Upper lobe of left lung (tissue), 6 donors: ENCODE measurements around the gene IL37. TPM values are rescaled to one million over a fixed set of nuclear protein-coding genes. Genes with fewer than 3 reads are reported as not detected.
"Not testable (repeated sequence)": the region's sequence is repeated elsewhere in the genome, so short reads cannot be mapped to it uniquely, and the experiment has no call there.

Experiments used
- ATAC-seq, 2 donors: fragments of 200-7000 bp; cut with Tn5 transposase; one replicate each; pipeline ENCODE4 v1.9.1; 2022; ENCODE audit warnings: mild to moderate bottlenecking in 2 of 2, moderate library complexity in 2 of 2; ENCODE audit not compliant: low FRiP score in 2 of 2
- DNase-seq, 2 donors: peaks; one replicate each; pipeline ENCODE4 v3.0.0-alpha.2; 2019 to 2020
- H3K27ac ChIP-seq, 4 donors: fragments of 200-600 bp; sonication (generic); one replicate each; pipeline ENCODE4 v1.5.1; 2016 to 2019
- H3K27me3 ChIP-seq, 4 donors: fragments of 200-600 bp; sonication (generic); one replicate each; pipeline ENCODE4 v1.5.1; 2017 to 2019
- H3K36me3 ChIP-seq, 4 donors: fragments of 200-600 bp; sonication (generic); one replicate each; pipeline ENCODE4 v1.5.1; 2016 to 2019
- H3K4me1 ChIP-seq, 4 donors: fragments of 200-600 bp; sonication (generic); one replicate each; pipeline ENCODE4 v1.5.1; 2018 to 2019
- H3K4me3 ChIP-seq, 4 donors: fragments of 200-600 bp; sonication (generic); one replicate each; pipeline ENCODE4 v1.5.1; 2017 to 2019; ENCODE audit warnings: mild to moderate bottlenecking in 2 of 4, moderate library complexity in 1 of 4
- H3K9me3 ChIP-seq, 4 donors: fragments of 200-600 bp; sonication (generic); one replicate each; pipeline ENCODE4 v1.5.1; 2018 to 2019
- CTCF ChIP-seq, 6 experiments: fragments of 450-650 bp in 4 of 6; fragments of 200-600 bp in 2 of 6; sonication (generic) in 2 of 6; IDR thresholded peaks; one replicate each; pipeline ENCODE4 v1.5.1; 2016 to 2019; ENCODE audit warnings: antibody characterized with exemption in 6 of 6
- EP300 ChIP-seq, 4 donors: sonication (generic); formaldehyde crosslinking; IDR thresholded peaks; one replicate each; pipeline ENCODE4 v1.5.1; 2017; ENCODE audit warnings: antibody characterized with exemption in 4 of 4, control low read depth in 2 of 4
- POLR2A ChIP-seq, 4 donors: fragments of 450-650 bp; IDR thresholded peaks; one replicate each; pipeline ENCODE4 v1.5.1; 2016 to 2017; ENCODE audit warnings: antibody characterized with exemption in 4 of 4, mild to moderate bottlenecking in 2 of 4
- POLR2AphosphoS5 ChIP-seq, 2 donors: sonication (generic); formaldehyde crosslinking; IDR thresholded peaks; one replicate each; pipeline ENCODE4 v1.5.1; 2017; ENCODE audit warnings: antibody characterized with exemption in 2 of 2
- WGBS, 2 donors: methylation state at CpG; one replicate each; pipeline ENCODE4 v1.1.5; 2017 to 2018; 5-methylcytosine and 5-hydroxymethylcytosine counted together
- total RNA-seq, 6 donors: library from RNA; depleted of rRNA in 4 of 6; stranded (reverse); fragments of >200 nt in 4 of 6; gene quantifications; one replicate each; pipeline versions ENCODE4 v1.1.0 to v1.2.1, GENCODE V29; 2016 to 2021
- donor health status: DM: no; HTN: no; CAD: no; lungs with moderate emphysema.
- donor health status: DM: no; HTN: yes; CAD: no; lungs with severe emphysema.

The IL37 gene
- total RNA-seq, 6 donors from 2014 or later: 0.37 TPM; not detected in 5

GRCh38 chr2:112933261-112933660 lies 22.3 kb downstream of the IL37 start:
- no peak for DNase-seq
- Histone ChIP-seq H3K9me3 (no peaks in the 10 kb centered on the region), H3K4me3 (no peak overlapping the region), H3K4me1 (no peaks in the 10 kb centered on the region), H3K27me3 (no peaks in the 10 kb centered on the region), H3K27ac (no peak overlapping the region), H3K36me3 (no peaks in the 10 kb centered on the region)
- 91 to 97% methylated on average over 8 to 12 of the region's 12 CpGs for WGBS, 2 donors
- no peak for ATAC-seq
- TF ChIP-seq POLR2A (IDR thresholded peaks at IDR 0.05): no peak

- ATAC-seq, H3K4me3 ChIP-seq, H3K4me1 ChIP-seq, H3K27me3 ChIP-seq, H3K27ac ChIP-seq, H3K36me3 ChIP-seq, DNase-seq, H3K9me3 ChIP-seq: not testable (repeated sequence)
- 28 to 46% methylated on average over 2 of the region's 2 CpGs for WGBS, 2 donors
These were observed 23.2 kb downstream of the IL37 start for GRCh38 chr2:112934117-112934516.

GRCh38 chr2:112936927-112937232 lies 25.9 kb downstream of the IL37 start:
- Histone ChIP-seq H3K4me1 (peaks cover 0 to 3% (median 0%) of the 10 kb centered on the region in 4 donors), H3K4me3 (no peak overlapping the region), H3K27ac (no peak overlapping the region), H3K27me3 (no peaks in the 10 kb centered on the region), H3K36me3 (no peaks in the 10 kb centered on the region), H3K9me3 (no peaks in the 10 kb centered on the region)
- no peak for ATAC-seq
- DNase-seq: no peak
- WGBS, 2 donors: 76 to 87% methylated on average over 2 of the region's 2 CpGs
- TF ChIP-seq CTCF (IDR thresholded peaks at IDR 0.05) (no peak), POLR2A (IDR thresholded peaks at IDR 0.05) (no peak)

- no peak overlapping the region for H3K27ac ChIP-seq
- DNase-seq: no peak
These were observed 27.9 kb downstream of the IL37 start for GRCh38 chr2:112938904-112939303.

DNA sequence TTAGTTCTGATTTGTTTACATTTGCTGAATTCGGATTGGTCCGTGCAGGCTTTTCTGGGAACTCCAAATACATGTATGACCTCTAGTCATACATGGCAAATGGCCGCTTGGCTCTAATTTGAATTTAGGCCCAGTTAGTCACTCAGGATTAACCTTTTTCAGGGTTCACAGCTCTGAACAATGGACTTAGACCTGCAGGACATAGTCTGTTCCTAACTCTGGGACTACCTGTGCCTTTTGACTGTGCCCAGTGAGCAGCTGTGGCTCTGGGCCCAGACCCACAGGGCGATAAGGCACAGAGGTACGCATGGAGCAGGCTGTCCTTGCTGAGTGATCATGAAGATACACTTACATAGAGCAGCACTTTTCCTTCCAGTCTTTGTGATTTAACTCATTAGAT lies 28.5 kb downstream of the IL37 start:
- no peak for TF ChIP-seq POLR2A (IDR thresholded peaks at IDR 0.05)
- TF ChIP-seq EP300 (IDR thresholded peaks at IDR 0.05): no peak
- no peak for TF ChIP-seq POLR2AphosphoS5 (IDR thresholded peaks at IDR 0.05)
- TF ChIP-seq CTCF (IDR thresholded peaks at IDR 0.05): no peak
- no peaks in the 10 kb centered on the region for H3K9me3 ChIP-seq
- DNase-seq (no peak), ATAC-seq (no peak)
- peaks cover 0 to 3% (median 0%) of the 10 kb centered on the region in 4 donors for H3K4me1 ChIP-seq
- WGBS, 2 donors: 89 to 92% methylated on average over 5 of the region's 5 CpGs
- no peaks in the 10 kb centered on the region for H3K36me3 ChIP-seq
- H3K27me3 ChIP-seq: no peaks in the 10 kb centered on the region
- H3K4me3 ChIP-seq: no peak overlapping the region
- H3K27ac ChIP-seq: no peak overlapping the region

More at GRCh38 chr2:112938904-112939303, 27.9 kb downstream of the IL37 start:
- Histone ChIP-seq H3K27me3 (no peaks in the 10 kb centered on the region), H3K9me3 (no peaks in the 10 kb centered on the region), H3K4me1 (peaks cover 0 to 3% (median 0%) of the 10 kb centered on the region in 4 donors), H3K4me3 (no peak overlapping the region), H3K36me3 (no peaks in the 10 kb centered on the region)
- 72 to 76% methylated on average over 5 of the region's 5 CpGs for WGBS, 2 donors
- TF ChIP-seq POLR2A (IDR thresholded peaks at IDR 0.05) (no peak), CTCF (IDR thresholded peaks at IDR 0.05) (no peak), EP300 (IDR thresholded peaks at IDR 0.05) (no peak), POLR2AphosphoS5 (IDR thresholded peaks at IDR 0.05) (no peak)
- no peak for ATAC-seq

DNA sequence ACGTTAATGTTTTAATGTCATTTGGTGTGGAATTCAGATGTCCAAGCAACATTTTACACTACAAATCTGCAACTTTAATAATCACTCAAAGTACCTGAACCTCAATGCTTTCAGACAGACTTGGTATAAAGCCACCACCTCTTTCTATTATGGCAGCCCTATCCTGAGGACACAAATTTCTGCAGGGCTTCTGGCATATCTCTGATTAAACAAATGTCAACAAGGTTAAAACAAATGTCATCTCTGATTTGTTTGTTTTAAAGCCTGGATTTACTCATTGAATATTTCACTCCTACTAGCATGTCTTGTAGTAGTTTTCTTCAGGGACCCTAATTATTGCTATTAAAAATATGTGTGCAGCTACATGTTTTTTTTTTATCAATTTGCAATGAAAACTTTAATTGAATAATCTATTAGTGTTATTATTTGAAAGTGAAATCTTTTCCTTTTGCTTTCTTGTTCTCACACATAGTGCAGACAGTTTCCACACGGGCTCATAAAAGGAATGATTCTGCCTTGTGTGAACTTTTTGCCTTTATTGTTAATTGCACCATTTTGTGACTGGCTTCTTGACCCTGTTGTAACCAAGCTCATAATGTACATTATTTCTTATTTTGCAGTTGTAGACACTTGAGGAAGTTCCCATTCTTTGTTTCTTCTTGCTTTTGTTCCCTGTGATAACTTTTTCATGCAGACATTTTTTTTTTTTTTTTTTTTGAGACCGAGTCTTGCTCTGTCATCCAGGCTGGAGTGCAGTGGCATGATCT lies 30.1 kb downstream of the IL37 start:
- Histone ChIP-seq H3K4me1 (peaks cover 0 to 3% (median 0%) of the 10 kb centered on the region in 4 donors), H3K9me3 (peaks cover 5 to 10% (median 6%) of the 10 kb centered on the region in 4 donors), H3K36me3 (no peaks in the 10 kb centered on the region), H3K4me3 (no peak overlapping the region), H3K27me3 (no peaks in the 10 kb centered on the region), H3K27ac (no peak overlapping the region)
- TF ChIP-seq CTCF (IDR thresholded peaks at IDR 0.05) (no peak), POLR2AphosphoS5 (IDR thresholded peaks at IDR 0.05) (no peak), POLR2A (IDR thresholded peaks at IDR 0.05) (no peak), EP300 (IDR thresholded peaks at IDR 0.05) (no peak)
- 59 to 75% methylated on average over 3 of the region's 3 CpGs for WGBS, 2 donors
- DNase-seq (no peak), ATAC-seq (no peak)
